A549 (cell line): ENCODE data around the gene SLIT3.

ENCODE experiments used
- EP300 ChIP-seq, 2 experiments: fragments of >200 bp; sonication (Bioruptor Twin); formaldehyde crosslinking; IDR thresholded peaks; 2 replicates in 1 of 2; 3 replicates in 1 of 2; pipeline ENCODE4 v1.6.1; 2016 to 2017
- HDAC2 ChIP-seq: fragments of 200-600 bp; sonication (generic); IDR thresholded peaks from 2 replicates; pipeline ENCODE4 v1.6.1; 2016

DNA sequence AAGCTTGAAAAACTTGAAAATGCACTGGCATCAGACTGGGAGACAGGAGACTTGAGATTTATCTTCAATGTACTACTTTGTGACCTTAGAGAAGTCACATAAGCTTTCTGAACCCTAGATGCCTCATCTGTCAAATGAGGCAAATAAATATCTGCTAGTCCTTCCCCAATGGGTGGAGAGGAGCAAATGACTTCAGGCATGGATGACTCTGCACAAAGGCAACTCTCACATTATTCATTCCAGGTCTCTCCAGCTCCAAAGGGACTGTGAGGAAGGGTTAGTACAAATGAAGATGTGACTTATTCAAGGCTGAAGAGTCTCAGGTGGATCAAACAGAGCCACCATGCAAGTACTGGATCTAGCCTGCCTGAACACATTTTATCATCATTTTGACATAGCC lies 228.7 kb downstream of the SLIT3 start:
- TF ChIP-seq HDAC2 (no peak), EP300 (IDR thresholded peaks at IDR 0.05) (no peak)
